GM12875 (cell line): ENCODE data around the gene HCRTR1.
"Not testable (repeated sequence)": the region's sequence is repeated elsewhere in the genome, so short reads cannot be mapped to it uniquely, and the experiment has no call there.

ENCODE experiments used
- H3K4me3 ChIP-seq: one replicate; pipeline ENCODE4 v1.5.1; 2011; ENCODE audit warnings: low read depth, low read length, control low read depth
- TF ChIP-seq, protein P1 (sequence below): IDR thresholded peaks from 2 replicates; pipeline ENCODE4 v1.5.1; 2011; ENCODE audit warnings: low read depth, mild to moderate bottlenecking, control low read depth, inconsistent platforms, low read length, moderate library complexity, borderline replicate concordance; ENCODE audit not compliant: insufficient read depth

Gene HCRTR1

DNA sequence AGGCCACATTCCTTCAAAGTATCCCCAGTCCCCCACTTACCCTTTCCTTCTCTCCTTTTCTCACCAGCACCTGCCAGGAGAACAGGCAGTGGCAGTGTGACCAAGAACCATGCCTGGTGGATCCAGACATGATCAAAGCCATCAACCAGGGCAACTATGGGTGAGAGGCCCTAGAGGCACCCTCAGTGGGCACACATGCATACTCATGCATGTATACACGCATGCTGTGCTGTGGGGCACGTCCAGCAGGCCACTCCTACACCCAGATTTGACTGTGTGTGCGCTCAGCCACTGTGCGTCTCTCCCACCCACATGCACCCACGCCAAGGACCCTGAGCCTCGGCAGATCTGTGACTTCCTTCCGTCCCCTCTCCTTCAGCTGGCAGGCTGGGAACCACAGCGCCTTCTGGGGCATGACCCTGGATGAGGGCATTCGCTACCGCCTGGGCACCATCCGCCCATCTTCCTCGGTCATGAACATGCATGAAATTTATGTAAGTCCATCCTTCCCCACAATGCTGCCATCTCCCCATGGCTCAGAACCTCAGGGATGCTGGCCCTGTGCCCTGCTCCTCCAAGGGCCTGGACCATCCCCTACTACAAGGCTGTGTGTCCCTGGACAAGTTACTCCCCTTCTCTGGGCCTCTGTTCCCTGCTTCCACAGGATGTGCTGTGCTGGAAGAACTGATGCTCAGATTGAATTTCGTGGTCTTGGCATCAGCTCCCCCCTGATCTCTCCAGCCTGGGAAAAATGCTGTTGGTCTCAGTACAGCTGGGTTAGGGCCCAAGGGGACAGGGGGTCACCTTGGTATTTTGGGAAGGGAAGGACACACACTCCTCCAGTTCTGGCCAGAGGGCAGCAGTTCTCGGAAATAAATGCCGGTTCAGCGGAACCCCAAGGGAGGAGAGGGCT lies 34.2 kb upstream of the HCRTR1 start:
- no peak overlapping the region for H3K4me3 ChIP-seq

DNA sequence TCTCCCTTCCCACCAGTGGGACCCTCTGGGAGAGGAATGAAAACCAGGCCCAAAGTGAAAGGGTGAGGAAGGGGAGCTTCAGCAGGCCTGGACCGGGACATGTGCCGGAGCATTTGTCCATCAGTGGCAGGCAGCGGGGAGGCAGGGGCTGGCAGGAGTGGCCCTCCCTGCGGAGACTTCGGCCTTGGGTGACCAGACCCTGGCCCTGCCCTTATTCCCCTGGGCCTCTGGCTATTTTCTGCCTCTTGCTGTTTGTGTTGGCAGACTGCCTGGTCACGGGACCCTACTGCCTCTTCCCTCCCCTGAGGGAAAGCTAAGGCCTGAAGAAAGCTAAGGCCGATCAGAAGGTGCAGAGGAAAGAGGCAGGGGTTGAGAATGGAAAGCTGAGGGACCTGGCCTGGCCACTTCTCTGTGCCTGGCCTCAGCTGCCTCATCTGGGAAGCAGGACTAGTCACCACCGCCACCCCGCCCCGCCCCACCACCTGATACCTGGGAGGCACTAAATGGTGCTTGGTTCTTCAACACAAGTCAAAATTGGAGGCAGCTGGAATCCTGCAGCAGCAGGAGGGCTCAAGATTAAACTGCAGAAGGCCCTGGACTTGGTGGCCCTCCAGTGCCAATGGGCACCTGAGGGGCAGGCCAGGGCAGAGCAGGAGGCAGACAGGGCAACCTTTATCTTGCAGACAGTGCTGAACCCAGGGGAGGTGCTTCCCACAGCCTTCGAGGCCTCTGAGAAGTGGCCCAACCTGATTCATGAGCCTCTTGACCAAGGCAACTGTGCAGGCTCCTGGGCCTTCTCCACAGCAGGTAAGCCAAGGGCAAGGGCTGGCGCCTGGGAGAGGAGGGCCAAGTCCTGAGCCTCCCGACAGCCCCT lies 33.3 kb upstream of the HCRTR1 start:
- H3K4me3 ChIP-seq, result no peak overlapping the region
- TF ChIP-seq, protein P1, sequence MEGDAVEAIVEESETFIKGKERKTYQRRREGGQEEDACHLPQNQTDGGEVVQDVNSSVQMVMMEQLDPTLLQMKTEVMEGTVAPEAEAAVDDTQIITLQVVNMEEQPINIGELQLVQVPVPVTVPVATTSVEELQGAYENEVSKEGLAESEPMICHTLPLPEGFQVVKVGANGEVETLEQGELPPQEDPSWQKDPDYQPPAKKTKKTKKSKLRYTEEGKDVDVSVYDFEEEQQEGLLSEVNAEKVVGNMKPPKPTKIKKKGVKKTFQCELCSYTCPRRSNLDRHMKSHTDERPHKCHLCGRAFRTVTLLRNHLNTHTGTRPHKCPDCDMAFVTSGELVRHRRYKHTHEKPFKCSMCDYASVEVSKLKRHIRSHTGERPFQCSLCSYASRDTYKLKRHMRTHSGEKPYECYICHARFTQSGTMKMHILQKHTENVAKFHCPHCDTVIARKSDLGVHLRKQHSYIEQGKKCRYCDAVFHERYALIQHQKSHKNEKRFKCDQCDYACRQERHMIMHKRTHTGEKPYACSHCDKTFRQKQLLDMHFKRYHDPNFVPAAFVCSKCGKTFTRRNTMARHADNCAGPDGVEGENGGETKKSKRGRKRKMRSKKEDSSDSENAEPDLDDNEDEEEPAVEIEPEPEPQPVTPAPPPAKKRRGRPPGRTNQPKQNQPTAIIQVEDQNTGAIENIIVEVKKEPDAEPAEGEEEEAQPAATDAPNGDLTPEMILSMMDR, result no peak

More for the DNA sequence above, 34.2 kb upstream of the HCRTR1 start:
- TF ChIP-seq, protein P1, result no peak

DNA sequence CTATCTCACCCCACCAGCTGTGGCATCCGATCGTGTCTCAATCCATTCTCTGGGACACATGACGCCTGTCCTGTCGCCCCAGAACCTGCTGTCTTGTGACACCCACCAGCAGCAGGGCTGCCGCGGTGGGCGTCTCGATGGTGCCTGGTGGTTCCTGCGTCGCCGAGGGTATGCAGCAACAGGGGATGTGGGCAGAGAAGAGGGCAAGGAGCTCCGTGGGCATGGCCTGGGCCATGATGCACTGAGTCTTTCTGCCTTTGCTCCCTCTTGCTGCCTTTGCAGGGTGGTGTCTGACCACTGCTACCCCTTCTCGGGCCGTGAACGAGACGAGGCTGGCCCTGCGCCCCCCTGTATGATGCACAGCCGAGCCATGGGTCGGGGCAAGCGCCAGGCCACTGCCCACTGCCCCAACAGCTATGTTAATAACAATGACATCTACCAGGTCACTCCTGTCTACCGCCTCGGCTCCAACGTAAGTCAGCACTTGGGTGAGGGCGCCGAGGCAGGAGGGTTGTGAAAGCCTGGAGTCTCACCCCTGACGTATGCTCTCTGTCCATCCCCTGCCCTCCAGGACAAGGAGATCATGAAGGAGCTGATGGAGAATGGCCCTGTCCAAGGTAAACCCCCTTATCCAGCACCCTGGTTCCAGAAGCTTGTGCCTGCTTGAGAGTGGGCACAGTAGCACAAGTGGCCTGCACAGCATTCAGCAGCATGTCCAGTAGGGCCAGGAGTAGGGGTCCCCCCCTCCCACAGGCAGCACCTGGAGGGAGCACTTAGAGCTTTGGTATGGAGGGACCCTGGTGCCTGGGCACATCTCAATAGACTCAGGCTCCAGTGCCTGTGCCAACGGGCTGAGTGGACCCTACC lies 32.4 kb upstream of the HCRTR1 start:
- no peak overlapping the region for H3K4me3 ChIP-seq

DNA sequence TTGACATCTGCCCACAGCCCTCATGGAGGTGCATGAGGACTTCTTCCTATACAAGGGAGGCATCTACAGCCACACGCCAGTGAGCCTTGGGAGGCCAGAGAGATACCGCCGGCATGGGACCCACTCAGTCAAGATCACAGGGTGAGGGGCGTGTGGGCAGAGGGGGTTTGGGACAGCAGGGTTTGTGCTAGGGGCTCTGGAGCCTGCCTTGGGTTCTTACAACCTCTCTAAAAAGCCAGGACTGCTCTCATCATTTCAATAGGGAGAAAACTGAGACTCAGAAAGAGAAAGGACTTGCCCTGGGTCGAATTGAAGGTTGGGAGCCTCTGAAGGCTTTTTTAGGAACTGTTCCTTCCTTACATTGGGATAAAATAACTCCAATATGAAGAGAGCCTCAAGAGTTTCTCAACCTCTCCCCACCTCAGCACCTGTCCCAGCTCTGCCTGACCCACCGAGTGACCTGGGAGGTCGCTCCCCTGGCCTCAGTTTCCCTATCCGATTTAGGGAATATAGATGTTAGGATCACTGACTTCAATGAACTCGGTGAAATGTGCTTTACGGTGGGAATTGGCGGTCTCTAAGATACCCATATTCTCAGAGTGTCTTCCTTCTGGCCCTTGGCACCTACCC lies 31.6 kb upstream of the HCRTR1 start:
- TF ChIP-seq, protein P1, result no peak
- no peak overlapping the region for H3K4me3 ChIP-seq

More for the DNA sequence above, 32.4 kb upstream of the HCRTR1 start:
- TF ChIP-seq, protein P1, result no peak

DNA sequence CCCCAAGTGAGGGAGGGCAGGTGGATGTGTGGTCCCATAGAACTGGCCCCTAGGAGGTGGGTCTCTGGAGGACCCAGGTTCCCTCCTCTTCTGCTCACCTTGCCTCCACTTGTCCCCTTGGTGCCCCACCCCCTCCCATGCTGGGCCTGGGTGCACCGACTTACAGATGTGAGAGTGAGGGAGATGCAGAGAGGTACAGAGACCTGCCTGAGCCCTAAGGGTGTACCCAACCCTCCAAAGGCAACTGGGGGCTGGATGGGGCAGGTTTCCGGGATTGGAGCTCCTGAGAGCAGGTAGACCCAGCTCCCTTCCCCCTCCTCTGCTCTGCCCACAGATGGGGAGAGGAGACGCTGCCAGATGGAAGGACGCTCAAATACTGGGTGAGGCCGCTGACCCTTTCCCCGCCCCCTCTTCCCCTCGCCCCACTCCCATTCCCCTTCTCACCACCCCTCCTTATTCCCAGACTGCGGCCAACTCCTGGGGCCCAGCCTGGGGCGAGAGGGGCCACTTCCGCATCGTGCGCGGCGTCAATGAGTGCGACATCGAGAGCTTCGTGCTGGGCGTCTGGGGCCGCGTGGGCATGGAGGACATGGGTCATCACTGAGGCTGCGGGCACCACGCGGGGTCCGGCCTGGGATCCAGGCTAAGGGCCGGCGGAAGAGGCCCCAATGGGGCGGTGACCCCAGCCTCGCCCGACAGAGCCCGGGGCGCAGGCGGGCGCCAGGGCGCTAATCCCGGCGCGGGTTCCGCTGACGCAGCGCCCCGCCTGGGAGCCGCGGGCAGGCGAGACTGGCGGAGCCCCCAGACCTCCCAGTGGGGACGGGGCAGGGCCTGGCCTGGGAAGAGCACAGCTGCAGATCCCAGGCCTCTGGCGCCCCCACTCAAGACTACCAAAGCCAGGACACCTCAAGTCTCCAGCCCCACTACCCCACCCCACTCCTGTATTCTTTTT lies 30.8 kb upstream of the HCRTR1 start:
- TF ChIP-seq, protein P1, result no peak

DNA sequence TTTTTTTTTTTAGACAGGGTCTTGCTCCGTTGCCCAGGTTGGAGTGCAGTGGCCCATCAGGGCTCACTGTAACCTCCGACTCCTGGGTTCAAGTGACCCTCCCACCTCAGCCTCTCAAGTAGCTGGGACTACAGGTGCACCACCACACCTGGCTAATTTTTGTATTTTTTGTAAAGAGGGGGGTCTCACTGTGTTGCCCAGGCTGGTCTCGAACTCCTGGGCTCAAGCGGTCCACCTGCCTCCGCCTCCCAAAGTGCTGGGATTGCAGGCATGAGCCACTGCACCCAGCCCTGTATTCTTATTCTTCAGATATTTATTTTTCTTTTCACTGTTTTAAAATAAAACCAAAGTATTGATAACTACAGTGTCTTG lies 30.2 kb upstream of the HCRTR1 start:
- not testable (repeated sequence) for H3K4me3 ChIP-seq

More for the DNA sequence above, 30.8 kb upstream of the HCRTR1 start:
- no peak overlapping the region for H3K4me3 ChIP-seq
